Keratinocyte (primary cell): ENCODE measurements around the gene CLIP2. TPM values are rescaled to one million over a fixed set of nuclear protein-coding genes. Genes with fewer than 3 reads are reported as not detected.

Experiments used
- DNase-seq: peaks from one replicate; pipeline ENCODE4 v3.0.0-alpha.2; 2011; ENCODE audit warnings: low read depth, missing footprints, low spot score
- FAIRE-seq: peaks from 2 replicates; lab custom pipeline; 2011; peaks lifted over from hg19 to GRCh38; lab: Jason Lieb, UNC
- H2AFZ ChIP-seq: 2 replicates; pipeline ENCODE4 v1.6.0; 2012; ENCODE audit warnings: low read length, control low read depth, inconsistent platforms; ENCODE audit not compliant: control insufficient read depth
- H3K27ac ChIP-seq: 2 replicates; pipeline ENCODE4 v1.5.1; 2011; ENCODE audit warnings: low read length; ENCODE audit not compliant: control insufficient read depth, insufficient read depth
- H3K27me3 ChIP-seq: 3 replicates; pipeline ENCODE4 v1.6.0; 2011; ENCODE audit warnings: low read length; ENCODE audit not compliant: control insufficient read depth, insufficient read depth; ENCODE audit errors: extremely low read depth
- H3K36me3 ChIP-seq, 2 experiments: 2 replicates in 1 of 2; 3 replicates in 1 of 2; pipeline ENCODE4 v1.5.1; 2011; ENCODE audit warnings: low read length in 2 of 2, mild to moderate bottlenecking in 1 of 2; ENCODE audit not compliant: control insufficient read depth in 2 of 2, insufficient read depth in 2 of 2; ENCODE audit errors: extremely low read depth in 1 of 2
- H3K4me1 ChIP-seq: 3 replicates; pipeline ENCODE4 v1.5.1; 2011; ENCODE audit warnings: low read length; ENCODE audit not compliant: control insufficient read depth, insufficient read depth; ENCODE audit errors: extremely low read depth
- H3K4me2 ChIP-seq: 3 replicates; pipeline ENCODE4 v1.6.0; 2011; ENCODE audit warnings: low read depth, low read length; ENCODE audit not compliant: control insufficient read depth, insufficient read depth; ENCODE audit errors: extremely low read depth
- H3K4me3 ChIP-seq, 3 experiments: fragments of 200-600 bp in 1 of 3; sonication (generic) in 1 of 3; 2 replicates in 2 of 3; 3 replicates in 1 of 3; pipeline ENCODE4 v1.5.1; 2011 to 2016; ENCODE audit warnings: low read length in 3 of 3, mild to moderate bottlenecking in 3 of 3, control low read depth in 2 of 3, inconsistent platforms in 1 of 3, low read depth in 1 of 3, mixed read lengths in 1 of 3, mixed run types in 1 of 3, moderate library complexity in 1 of 3; ENCODE audit not compliant: control insufficient read depth in 2 of 3, insufficient read depth in 2 of 3; ENCODE audit errors: extremely low read depth in 1 of 3
- H3K79me2 ChIP-seq: 2 replicates; pipeline ENCODE4 v1.6.0; 2012; ENCODE audit warnings: low read length; ENCODE audit not compliant: control insufficient read depth, insufficient read depth
- H3K9ac ChIP-seq: 3 replicates; pipeline ENCODE4 v1.6.0; 2011; ENCODE audit warnings: low read length; ENCODE audit not compliant: control insufficient read depth, insufficient read depth; ENCODE audit errors: extremely low read depth
- H3K9me1 ChIP-seq: 3 replicates; pipeline ENCODE4 v1.6.0; 2011; ENCODE audit warnings: low read length; ENCODE audit not compliant: control insufficient read depth, insufficient read depth; ENCODE audit errors: extremely low read depth
- H3K9me3 ChIP-seq: 2 replicates; pipeline ENCODE4 v1.5.1; 2012; ENCODE audit warnings: low read depth, low read length; ENCODE audit not compliant: control insufficient read depth
- H4K20me1 ChIP-seq: 3 replicates; pipeline ENCODE4 v1.6.0; 2011; ENCODE audit warnings: low read length; ENCODE audit not compliant: control insufficient read depth, insufficient read depth; ENCODE audit errors: extremely low read depth
- CTCF ChIP-seq, 3 experiments: IDR thresholded peaks in 1 of 3; conservative IDR thresholded peaks in 1 of 3; optimal IDR thresholded peaks in 1 of 3; 2 replicates in 2 of 3; 3 replicates in 1 of 3; pipeline versions ENCODE3 to v1.5.1; 2011; ENCODE audit warnings: low read length in 3 of 3, mild to moderate bottlenecking in 3 of 3, moderate library complexity in 2 of 3, control low read depth in 1 of 3, inconsistent platforms in 1 of 3; ENCODE audit not compliant: insufficient read depth in 2 of 3; ENCODE audit errors: extremely low read depth in 1 of 3
- EZH2 ChIP-seq: IDR thresholded peaks from one replicate; pipeline ENCODE4 v1.6.1; 2012; ENCODE audit warnings: inconsistent platforms, mild to moderate bottlenecking, low read length, moderate library complexity
- dilution Hi-C: fragments of 300-500 bp; cut with MboI; formaldehyde crosslinking; loops from one replicate; pipeline ENCODE4 v1.7.0; 2020; ENCODE audit warnings: low sequenced_read_pairs; ENCODE audit not compliant: extremely low pct_ligation_motif_present
- polyA plus RNA-seq, 5 experiments: library from polyadenylated mRNA; depleted of rRNA in 3 of 5; stranded (reverse) in 3 of 5; stranded (forward) in 1 of 5; unstranded in 1 of 5; fragments of >200 nt; gene quantifications; 1 replicate in 1 of 5; 2 replicates in 3 of 5; 3 replicates in 1 of 5; pipeline versions ENCODE4 v1.2.1 to v1.2.3, GENCODE V29; 2011 to 2012; ENCODE audit warnings: missing spikeins in 2 of 5, low read depth in 1 of 5, low replicate concordance in 1 of 5

CLIP2 gene
- polyA plus RNA-seq, 1 donor (not counting 4 experiments of a cell fraction or from before 2014, with no cell fraction given): 2.6 TPM

- H2AFZ ChIP-seq: no peak overlapping the region
- H3K4me3 ChIP-seq: no peak overlapping the region
- no peaks in the 10 kb centered on the region for H4K20me1 ChIP-seq
- H3K9ac ChIP-seq: no peak overlapping the region
- TF ChIP-seq CTCF (optimal IDR thresholded peaks at IDR 0.05 in 1 of 3, IDR thresholded peaks at IDR 0.05 in 1 of 3, conservative IDR thresholded peaks at IDR 0.05 in 1 of 3; ENCODE audit: extremely low read depth in 1 of 3, insufficient read depth in 2 of 3, low read length in 3 of 3): no peak
- TF ChIP-seq EZH2: no peak
- DNase-seq: no peak
- dilution Hi-C loops: no loop called here
- H3K9me3 ChIP-seq: no peaks in the 10 kb centered on the region
- peaks cover 8% of the 10 kb centered on the region for H3K4me1 ChIP-seq
- H3K36me3 ChIP-seq: peaks cover 0 to 1% of the 10 kb centered on the region in 2 experiments
- H3K4me2 ChIP-seq: no peak overlapping the region
- H3K27ac ChIP-seq: no peak overlapping the region
- no peak for FAIRE-seq
- no peaks in the 10 kb centered on the region for H3K27me3 ChIP-seq
- H3K9me1 ChIP-seq: peaks cover 2% of the 10 kb centered on the region
- H3K79me2 ChIP-seq: no peaks in the 10 kb centered on the region
These were observed 55.6 kb downstream of the CLIP2 start for GRCh38 chr7:74344786-74345185.

- TF ChIP-seq CTCF (optimal IDR thresholded peaks at IDR 0.05 in 1 of 3, IDR thresholded peaks at IDR 0.05 in 1 of 3, conservative IDR thresholded peaks at IDR 0.05 in 1 of 3; ENCODE audit: extremely low read depth in 1 of 3, insufficient read depth in 2 of 3, low read length in 3 of 3) (no peak), EZH2 (no peak)
- peaks cover 2% of the 10 kb centered on the region for H3K9me1 ChIP-seq
- no peak overlapping the region for H3K4me2 ChIP-seq
- H3K4me1 ChIP-seq: peaks cover 8% of the 10 kb centered on the region
- H2AFZ ChIP-seq: no peak overlapping the region
- H3K27ac ChIP-seq: no peak overlapping the region
- dilution Hi-C loops: no loop called here
- H3K4me3 ChIP-seq: no peak overlapping the region
- no peaks in the 10 kb centered on the region for H3K9me3 ChIP-seq
- peaks cover 0 to 1% of the 10 kb centered on the region in 2 experiments for H3K36me3 ChIP-seq
- DNase-seq (no peak), FAIRE-seq (no peak)
- H3K79me2 ChIP-seq: no peaks in the 10 kb centered on the region
- no peak overlapping the region for H3K9ac ChIP-seq
- no peaks in the 10 kb centered on the region for H4K20me1 ChIP-seq
- no peaks in the 10 kb centered on the region for H3K27me3 ChIP-seq
These were observed 56.8 kb downstream of the CLIP2 start for GRCh38 chr7:74345970-74346369.
